GM19193 (cell line): ENCODE results near the gene FTH1.

Experiments
- POLR2A ChIP-seq: IDR thresholded peaks from 4 replicates; pipeline ENCODE4 v1.6.1; 2011; ENCODE audit not compliant: insufficient read depth, insufficient read length; ENCODE audit errors: extremely low read depth

Gene FTH1

DNA sequence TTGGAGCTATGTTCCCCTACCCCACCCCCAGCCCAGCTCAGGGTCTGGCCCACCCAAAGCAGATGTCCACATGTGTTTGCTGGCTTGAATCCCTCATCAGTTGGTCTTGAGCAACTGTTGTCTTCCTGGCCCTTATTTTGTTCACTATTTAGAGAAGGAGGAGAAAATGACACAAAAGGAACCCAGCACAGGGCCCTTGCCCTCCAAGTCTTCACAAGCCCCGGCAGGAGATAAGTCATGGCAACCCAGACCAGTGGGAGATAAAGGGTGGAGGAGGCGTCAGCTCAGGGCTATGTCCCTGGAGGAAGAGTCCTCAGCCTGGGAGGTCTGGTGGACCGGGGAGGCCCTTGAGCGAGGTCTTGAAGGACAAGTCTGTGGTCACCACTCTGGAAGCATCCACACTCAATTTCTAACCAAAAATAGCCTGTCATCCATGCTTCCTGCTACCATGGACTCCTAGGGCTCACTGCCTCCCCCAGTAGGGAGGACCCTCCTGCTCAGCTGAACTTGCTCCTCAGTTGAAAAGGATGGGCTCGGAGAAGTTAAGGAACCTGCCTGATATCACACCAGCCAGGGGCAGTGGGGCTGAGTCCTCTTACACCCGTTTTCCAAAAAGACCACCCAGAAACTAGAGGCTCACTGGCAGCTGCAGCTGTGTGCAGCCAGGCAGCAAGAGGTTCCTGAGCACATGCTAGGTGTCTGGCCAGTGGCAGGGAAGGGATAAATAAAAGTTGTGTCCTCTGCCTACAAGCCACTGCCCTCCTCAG lies 48.3 kb downstream of the FTH1 start:
- no peak for TF ChIP-seq POLR2A

DNA sequence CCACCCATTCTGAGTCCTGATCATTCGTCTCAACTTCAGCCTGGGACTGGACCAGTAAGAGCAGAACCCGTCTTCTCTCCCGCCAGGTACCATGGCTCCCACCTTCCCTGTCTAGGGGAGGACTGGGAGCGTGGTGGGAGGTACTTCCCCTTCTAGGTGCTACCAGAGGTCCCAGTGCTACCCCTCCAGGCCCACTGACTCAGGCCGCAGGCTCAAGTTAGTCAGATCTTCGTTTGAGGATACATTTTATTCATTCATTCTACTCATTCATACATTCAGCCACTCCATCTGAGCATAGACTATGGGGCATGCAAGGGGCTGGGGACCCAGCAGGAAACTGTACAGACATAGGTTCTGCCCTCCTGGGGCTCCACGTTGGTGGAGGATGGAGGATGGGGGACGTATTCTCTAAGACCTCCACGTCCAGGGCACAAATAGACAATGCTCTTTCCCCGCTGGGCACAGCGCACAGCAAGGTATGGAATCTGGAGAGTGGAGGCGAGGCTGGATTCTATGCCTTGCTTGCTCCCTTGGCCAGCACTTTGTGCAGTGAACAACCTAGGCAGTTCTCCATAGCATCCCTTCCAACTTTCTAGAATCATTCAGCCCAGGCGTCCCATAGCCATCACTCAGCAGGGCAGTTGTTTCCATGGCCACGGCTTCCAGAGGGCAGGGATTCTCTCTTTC lies 49.0 kb downstream of the FTH1 start:
- no peak for TF ChIP-seq POLR2A

GRCh38 chr11:61917334-61918109 lies 49.9 kb downstream of the FTH1 start, which contains the start of gene RAB3IL1:
TSS of gene RAB3IL1 (minus strand) at chr11:61917566. CDS start at chr11:61917367, 199 bp downstream.
- no peak for TF ChIP-seq POLR2A

GRCh38 chr11:61916737-61917333 lies 50.6 kb downstream of the FTH1 start:
- TF ChIP-seq POLR2A = no peak

DNA sequence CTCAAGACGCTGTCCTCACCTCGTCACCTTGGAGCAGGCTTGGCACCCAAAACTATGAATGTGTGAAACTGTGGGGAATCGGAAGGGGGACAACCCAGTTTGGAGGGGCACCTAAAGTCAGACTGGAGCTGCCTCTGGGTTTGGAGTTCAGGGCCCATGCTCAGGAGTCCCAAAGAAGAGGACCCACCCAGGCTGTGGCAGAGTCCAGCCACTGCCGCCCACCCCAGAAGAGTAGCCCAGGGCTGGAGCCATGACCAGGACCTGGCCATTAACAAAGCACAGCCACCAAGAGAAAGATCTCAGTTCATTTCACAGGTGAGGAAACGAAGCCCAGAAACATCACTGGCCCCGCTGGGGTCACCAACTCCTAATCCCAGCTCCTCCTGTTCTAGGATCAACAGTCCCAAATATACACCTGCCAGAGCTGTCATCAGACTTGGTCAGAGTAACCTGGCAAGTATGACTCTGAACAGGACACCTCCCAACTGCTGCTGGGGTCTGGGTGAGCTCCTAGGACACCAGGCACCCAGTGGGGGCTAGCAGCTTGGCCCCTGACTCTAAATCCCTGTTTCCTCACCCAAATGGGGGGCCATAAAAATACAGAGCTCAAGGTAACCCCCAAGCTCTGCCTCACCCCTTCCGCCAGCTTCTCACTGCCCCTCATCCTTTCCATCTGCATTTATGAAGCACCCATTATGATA lies 52.8 kb downstream of the FTH1 start:
- TF ChIP-seq POLR2A = no peak
